Measurements from ENCODE around the gene FLNC. TPM values are rescaled to one million over a fixed set of nuclear protein-coding genes. Genes with fewer than 3 reads are reported as not detected.

The FLNC gene
- total RNA-seq, 1 donor from 2014 or later, result 11.7 TPM

- ATAC-seq, result no peak
- no peak for DNase-seq
- peaks cover 11% of the 10 kb centered on the region for H3K27me3 ChIP-seq (ENCODE audit: low read depth)
- H3K4me3 ChIP-seq, result no peak overlapping the region
- intact Hi-C loops (cut with DNase I), result no loop called here
- H3K9me3 ChIP-seq, result no peaks in the 10 kb centered on the region
- H3K36me3 ChIP-seq, result peaks cover 18% of the 10 kb centered on the region
- TF ChIP-seq, protein P1, sequence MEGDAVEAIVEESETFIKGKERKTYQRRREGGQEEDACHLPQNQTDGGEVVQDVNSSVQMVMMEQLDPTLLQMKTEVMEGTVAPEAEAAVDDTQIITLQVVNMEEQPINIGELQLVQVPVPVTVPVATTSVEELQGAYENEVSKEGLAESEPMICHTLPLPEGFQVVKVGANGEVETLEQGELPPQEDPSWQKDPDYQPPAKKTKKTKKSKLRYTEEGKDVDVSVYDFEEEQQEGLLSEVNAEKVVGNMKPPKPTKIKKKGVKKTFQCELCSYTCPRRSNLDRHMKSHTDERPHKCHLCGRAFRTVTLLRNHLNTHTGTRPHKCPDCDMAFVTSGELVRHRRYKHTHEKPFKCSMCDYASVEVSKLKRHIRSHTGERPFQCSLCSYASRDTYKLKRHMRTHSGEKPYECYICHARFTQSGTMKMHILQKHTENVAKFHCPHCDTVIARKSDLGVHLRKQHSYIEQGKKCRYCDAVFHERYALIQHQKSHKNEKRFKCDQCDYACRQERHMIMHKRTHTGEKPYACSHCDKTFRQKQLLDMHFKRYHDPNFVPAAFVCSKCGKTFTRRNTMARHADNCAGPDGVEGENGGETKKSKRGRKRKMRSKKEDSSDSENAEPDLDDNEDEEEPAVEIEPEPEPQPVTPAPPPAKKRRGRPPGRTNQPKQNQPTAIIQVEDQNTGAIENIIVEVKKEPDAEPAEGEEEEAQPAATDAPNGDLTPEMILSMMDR (IDR thresholded peaks at IDR 0.05), result no peak
- H3K4me1 ChIP-seq, result peaks cover 36% of the 10 kb centered on the region
- H3K27ac ChIP-seq, result no peak overlapping the region
Observed at GRCh38 chr7:128865996-128866877, 36.0 kb downstream of the FLNC start.

GRCh38 chr7:128867241-128867640 is 37.0 kb downstream of the FLNC start:
- peaks cover 11% of the 10 kb centered on the region for H3K27me3 ChIP-seq (ENCODE audit: low read depth)
- H3K36me3 ChIP-seq, result peaks cover 18% of the 10 kb centered on the region
- ATAC-seq (no peak), DNase-seq (no peak)
- H3K4me1 ChIP-seq, result peaks cover 36% of the 10 kb centered on the region
- intact Hi-C loops (cut with DNase I), result no loop called here
- H3K4me3 ChIP-seq, result no peak overlapping the region
- H3K9me3 ChIP-seq, result no peaks in the 10 kb centered on the region
- H3K27ac ChIP-seq, result no peak overlapping the region
- TF ChIP-seq, protein P1 (IDR thresholded peaks at IDR 0.05), result no peak

GRCh38 chr7:128867842-128868623 is 37.8 kb downstream of the FLNC start:
- no peak for ATAC-seq
- peaks cover 18% of the 10 kb centered on the region for H3K36me3 ChIP-seq
- intact Hi-C loops (cut with DNase I), result no loop called here
- H3K27ac ChIP-seq, result no peak overlapping the region
- peaks cover 36% of the 10 kb centered on the region for H3K4me1 ChIP-seq
- peaks cover 11% of the 10 kb centered on the region for H3K27me3 ChIP-seq (ENCODE audit: low read depth)
- no peaks in the 10 kb centered on the region for H3K9me3 ChIP-seq
- TF ChIP-seq, protein P1 (IDR thresholded peaks at IDR 0.05), result no peak
- no peak overlapping the region for H3K4me3 ChIP-seq
- no peak for DNase-seq

DNA sequence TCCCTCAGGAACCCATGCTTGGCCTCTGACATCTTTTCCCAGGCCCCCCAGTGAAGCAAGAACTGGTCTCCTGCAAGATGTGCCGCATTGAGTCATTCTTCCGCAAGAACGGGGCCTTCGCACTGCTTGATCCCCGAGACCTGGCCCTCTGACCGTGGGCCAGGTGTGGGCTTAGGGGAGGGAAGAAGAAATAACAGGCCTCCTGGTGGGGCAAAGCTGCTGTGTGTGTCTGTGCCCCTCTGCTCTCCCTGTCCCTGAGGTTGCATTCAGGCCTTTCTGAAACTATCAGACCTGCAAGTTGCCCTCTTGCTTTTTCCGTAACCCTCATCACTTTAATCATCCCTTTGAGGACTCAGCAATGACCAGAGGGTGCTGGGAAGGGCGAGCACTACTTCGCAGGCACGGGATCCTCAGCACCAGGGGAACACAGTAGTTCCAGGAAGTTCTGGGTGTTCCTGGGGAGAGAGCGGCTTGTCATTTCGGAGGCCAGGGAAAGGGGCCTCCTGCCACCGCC is 38.5 kb downstream of the FLNC start:
- peak overlapping the region; percentile 64 for H3K4me3 ChIP-seq
- DNase-seq, result no peak
- TF ChIP-seq, protein P1 (IDR thresholded peaks at IDR 0.05), result no peak
- H3K4me1 ChIP-seq, result peaks cover 31% of the 10 kb centered on the region
- H3K27me3 ChIP-seq (ENCODE audit: low read depth), result peaks cover 11% of the 10 kb centered on the region
- peaks cover 18% of the 10 kb centered on the region for H3K36me3 ChIP-seq
- no peak overlapping the region for H3K27ac ChIP-seq
- no peaks in the 10 kb centered on the region for H3K9me3 ChIP-seq
- ATAC-seq, result peak; percentile 13 to 23
- intact Hi-C loops (cut with DNase I), result no loop called here

- Histone ChIP-seq H3K9me3 (no peaks in the 10 kb centered on the region), H3K4me3 (peak overlapping the region; percentile 64), H3K4me1 (peaks cover 25% of the 10 kb centered on the region), H3K36me3 (peaks cover 18% of the 10 kb centered on the region), H3K27me3 (ENCODE audit: low read depth) (peaks cover 11% of the 10 kb centered on the region), H3K27ac (no peak overlapping the region)
- ATAC-seq (peak; percentile 84 to 86), DNase-seq (peak; percentile 70)
- TF ChIP-seq, protein P1 (IDR thresholded peaks at IDR 0.05), result peak; percentile 18
- intact Hi-C loops (cut with DNase I), result no loop called here
Observed at GRCh38 chr7:128869138-128869943, 39.1 kb downstream of the FLNC start.

Measured in lower lobe of right lung (tissue), 2 donors.